IgD-negative memory B cell (primary cell): ENCODE results near the gene ARVCF. TPM values are rescaled to one million over a fixed set of nuclear protein-coding genes. Genes with fewer than 3 reads are reported as not detected.

ENCODE experiments used
- H3K27ac Mint-ChIP-seq, 3 donors: one replicate each; pipeline ENCODE4 v1.8.0; 2020 to 2022; ENCODE audit warnings: mild to moderate bottlenecking in 3 of 3, mixed read lengths in 3 of 3, moderate library complexity in 1 of 3
- H3K27me3 Mint-ChIP-seq: one replicate; pipeline ENCODE4 v1.8.0; 2021; ENCODE audit warnings: mixed read lengths
- H3K36me3 Mint-ChIP-seq: one replicate; pipeline ENCODE4 v1.8.0; 2020; ENCODE audit warnings: mild to moderate bottlenecking, mixed read lengths
- H3K4me1 Mint-ChIP-seq, 3 donors: one replicate each; pipeline ENCODE4 v1.8.0; 2020 to 2022; ENCODE audit warnings: mixed read lengths in 3 of 3, mild to moderate bottlenecking in 1 of 3
- H3K4me3 Mint-ChIP-seq, 4 donors: one replicate each; pipeline ENCODE4 v1.8.0; 2020 to 2022; ENCODE audit warnings: mild to moderate bottlenecking in 4 of 4, mixed read lengths in 4 of 4, moderate library complexity in 3 of 4
- H3K9me3 Mint-ChIP-seq, 3 donors: one replicate each; pipeline ENCODE4 v1.8.0; 2020 to 2021; ENCODE audit warnings: mixed read lengths in 3 of 3, mild to moderate bottlenecking in 1 of 3
- polyA plus RNA-seq: library from polyadenylated mRNA; unstranded; fragments of 300-500 nt; fragmentation: Illumina TruSeq; gene quantifications from one replicate; pipeline ENCODE4 v1.2.3, GENCODE V29; 2021

Gene ARVCF
- polyA plus RNA-seq, 1 donor from 2014 or later: 0.16 TPM

DNA sequence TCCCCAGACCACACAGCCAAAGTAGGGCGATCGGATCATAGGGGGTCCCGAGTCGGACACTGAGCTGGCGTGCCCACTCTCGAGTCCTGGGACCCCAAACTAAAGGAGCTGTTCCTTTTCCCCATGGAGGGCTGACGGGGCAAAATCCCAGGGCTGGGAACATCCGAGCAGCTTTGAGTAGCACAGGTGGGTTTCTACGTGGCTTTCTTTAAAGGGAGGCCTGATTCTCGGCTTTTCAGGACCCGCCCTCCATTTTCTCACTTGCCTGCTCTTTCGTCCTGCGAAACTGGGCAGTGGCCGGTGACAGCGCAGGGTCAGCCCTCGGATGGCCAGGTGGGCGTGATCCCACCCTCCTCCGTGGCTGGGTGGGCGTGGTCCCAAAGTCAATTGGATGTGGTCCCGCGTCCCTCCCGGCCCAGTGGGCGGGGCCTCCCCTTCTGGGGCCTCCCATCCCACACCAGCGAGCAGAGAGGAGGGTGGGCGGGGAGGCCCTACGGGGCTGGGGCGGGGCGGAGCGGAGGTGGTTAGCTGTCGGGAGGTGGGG, 57.5 kb downstream of the ARVCF start:
- no peaks in the 10 kb centered on the region for H3K9me3 Mint-ChIP-seq
- no peak overlapping the region for H3K27ac Mint-ChIP-seq
- peaks cover 0 to 4% (median 2%) of the 10 kb centered on the region in 3 donors for H3K4me1 Mint-ChIP-seq
- H3K27me3 Mint-ChIP-seq: no peaks in the 10 kb centered on the region
- no peaks in the 10 kb centered on the region for H3K36me3 Mint-ChIP-seq
- H3K4me3 Mint-ChIP-seq: no peak overlapping the region

DNA sequence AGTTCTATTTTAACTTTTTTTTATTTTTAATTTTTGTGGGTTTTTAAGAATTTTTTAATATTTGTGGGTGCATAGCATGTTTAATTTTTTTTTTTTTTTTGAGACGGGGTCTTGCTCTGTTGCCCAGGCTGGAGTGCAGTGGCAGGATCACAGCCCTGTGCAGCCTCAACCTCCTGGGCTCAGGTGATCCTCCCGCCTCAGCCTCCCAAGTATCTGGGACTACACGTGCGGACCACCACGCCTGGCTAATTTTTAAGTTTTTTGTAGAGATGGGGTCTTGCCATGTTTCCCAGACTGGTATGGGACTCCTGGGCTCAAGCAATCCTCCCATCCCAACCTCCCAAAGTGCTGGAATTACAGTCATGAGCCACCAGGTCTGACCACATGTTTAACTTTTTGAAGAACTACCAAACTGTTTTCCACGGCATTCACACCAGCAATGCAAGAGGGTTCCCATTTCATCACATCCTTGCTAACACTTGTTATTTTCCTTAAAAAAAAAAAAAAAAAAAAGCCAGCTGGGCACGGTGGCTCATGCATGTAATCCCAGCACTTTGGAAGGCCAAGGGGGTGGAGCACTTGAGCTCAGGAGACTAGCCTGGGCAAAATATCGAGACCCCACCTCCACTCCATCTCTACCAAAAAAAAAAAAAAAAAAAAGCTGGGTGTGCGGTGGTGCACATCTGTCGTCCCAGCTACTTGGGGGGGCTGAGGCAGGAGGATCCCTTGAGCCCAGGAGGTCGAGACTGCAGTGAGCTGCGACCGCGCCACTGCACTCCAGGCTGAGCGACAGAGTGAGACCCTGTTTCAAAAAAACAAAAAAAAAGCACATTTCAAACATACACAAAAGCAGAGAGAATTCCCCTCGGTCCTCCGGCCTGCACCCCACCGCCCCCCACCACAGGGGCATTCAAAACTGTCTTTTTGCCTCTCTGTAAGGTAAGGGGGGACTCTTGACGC, 58.3 kb downstream of the ARVCF start:
- no peak overlapping the region for H3K4me3 Mint-ChIP-seq
- no peaks in the 10 kb centered on the region for H3K27me3 Mint-ChIP-seq
- H3K36me3 Mint-ChIP-seq: no peaks in the 10 kb centered on the region
- no peaks in the 10 kb centered on the region for H3K9me3 Mint-ChIP-seq
- H3K27ac Mint-ChIP-seq: no peak overlapping the region
- peaks cover 5 to 7% (median 5%) of the 10 kb centered on the region in 3 donors for H3K4me1 Mint-ChIP-seq

DNA sequence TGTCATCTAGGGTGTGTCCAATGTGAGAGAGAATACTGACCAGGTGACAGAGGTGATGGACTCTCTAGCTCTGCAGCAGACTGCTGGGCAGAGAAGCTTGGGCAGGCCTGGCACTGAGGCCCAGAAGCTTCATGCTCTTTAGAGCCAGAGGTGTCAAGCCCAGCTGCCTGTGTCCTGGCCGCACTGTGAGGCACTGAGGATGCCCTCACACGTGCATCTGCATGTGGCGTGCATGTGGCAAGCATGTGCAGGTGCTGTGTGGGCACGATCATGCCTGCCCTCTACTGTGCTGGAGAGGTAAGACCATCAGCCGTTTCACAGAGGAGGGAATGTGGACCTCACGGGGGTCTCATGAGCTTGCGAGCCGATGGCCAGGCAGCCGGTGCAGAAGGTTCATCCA, 59.2 kb downstream of the ARVCF start:
- H3K36me3 Mint-ChIP-seq: no peaks in the 10 kb centered on the region
- H3K27ac Mint-ChIP-seq: no peak overlapping the region
- no peaks in the 10 kb centered on the region for H3K27me3 Mint-ChIP-seq
- H3K4me1 Mint-ChIP-seq: peaks cover 4 to 7% (median 5%) of the 10 kb centered on the region in 3 donors
- H3K4me3 Mint-ChIP-seq: no peak overlapping the region
- H3K9me3 Mint-ChIP-seq: no peaks in the 10 kb centered on the region

DNA sequence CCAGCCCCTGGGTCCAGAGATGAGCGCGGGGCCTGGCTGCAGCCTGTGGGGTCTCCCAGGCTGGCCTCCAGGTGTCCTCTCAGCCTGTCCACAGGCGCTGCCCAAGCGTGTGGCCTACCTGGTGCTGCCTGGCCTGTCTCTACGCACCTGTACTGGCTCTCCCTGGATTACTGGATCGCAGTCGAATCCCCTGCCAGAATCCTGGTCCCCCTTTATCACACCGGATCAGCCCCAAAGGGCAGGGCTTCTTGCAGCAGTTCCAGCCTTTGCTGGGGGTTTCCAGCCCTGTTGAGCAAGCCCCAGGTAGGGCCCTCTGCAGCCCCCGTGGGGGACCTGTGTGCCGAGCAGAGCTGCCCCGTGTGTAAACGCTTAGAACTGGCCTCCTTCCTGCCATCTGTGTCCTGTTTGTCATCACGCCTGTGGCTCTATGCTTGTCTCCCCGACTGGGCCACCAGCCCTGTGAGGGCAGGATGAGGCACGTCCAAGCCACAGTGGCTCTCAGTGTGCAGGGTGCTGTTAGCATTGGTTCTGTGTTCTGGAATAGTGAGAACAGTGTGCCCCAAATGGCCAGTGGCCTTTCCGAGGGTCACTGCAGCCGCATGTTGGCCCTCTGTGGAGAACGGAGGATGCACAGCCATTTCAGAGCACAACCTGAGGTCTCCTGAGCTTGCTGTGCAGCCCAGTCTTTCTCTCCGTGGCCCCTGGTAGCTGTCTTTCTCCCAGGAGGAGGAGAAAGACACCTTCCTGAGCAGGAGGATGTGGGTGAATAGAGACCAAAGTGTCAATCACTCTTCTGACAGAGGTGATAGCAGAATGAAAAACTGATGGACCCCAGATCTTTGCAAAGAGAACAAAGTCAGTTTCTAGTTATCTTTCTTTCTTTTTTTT, 61.1 kb downstream of the ARVCF start:
- no peaks in the 10 kb centered on the region for H3K36me3 Mint-ChIP-seq
- H3K4me3 Mint-ChIP-seq: no peak overlapping the region
- no peak overlapping the region for H3K27ac Mint-ChIP-seq
- peaks cover 3 to 7% (median 5%) of the 10 kb centered on the region in 3 donors for H3K4me1 Mint-ChIP-seq
- no peaks in the 10 kb centered on the region for H3K9me3 Mint-ChIP-seq
- H3K27me3 Mint-ChIP-seq: no peaks in the 10 kb centered on the region

DNA sequence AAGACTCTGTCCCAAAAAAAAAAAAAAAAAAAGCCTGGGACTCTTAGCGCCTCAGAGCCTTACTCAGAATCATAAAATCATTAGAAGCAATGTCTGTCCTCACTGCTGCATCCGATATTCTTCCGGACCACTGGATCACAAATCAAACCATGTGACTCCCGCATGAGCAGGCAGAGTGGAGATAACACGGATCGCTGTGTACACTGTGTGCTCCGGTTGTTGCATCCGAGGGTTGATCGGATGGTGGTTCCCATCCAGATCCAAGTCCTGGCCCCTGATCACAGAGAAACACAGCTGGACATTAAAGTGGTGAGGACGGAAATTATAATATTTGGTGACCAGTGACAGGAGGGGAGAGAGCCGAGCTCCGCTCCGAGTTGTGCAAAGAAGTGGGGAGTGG, 65.3 kb downstream of the ARVCF start:
- Mint-ChIP-seq H3K4me3 (no peak overlapping the region), H3K4me1 (peaks cover 13 to 18% (median 14%) of the 10 kb centered on the region in 3 donors), H3K9me3 (no peaks in the 10 kb centered on the region), H3K27me3 (no peaks in the 10 kb centered on the region), H3K36me3 (no peaks in the 10 kb centered on the region), H3K27ac (no peak overlapping the region)

DNA sequence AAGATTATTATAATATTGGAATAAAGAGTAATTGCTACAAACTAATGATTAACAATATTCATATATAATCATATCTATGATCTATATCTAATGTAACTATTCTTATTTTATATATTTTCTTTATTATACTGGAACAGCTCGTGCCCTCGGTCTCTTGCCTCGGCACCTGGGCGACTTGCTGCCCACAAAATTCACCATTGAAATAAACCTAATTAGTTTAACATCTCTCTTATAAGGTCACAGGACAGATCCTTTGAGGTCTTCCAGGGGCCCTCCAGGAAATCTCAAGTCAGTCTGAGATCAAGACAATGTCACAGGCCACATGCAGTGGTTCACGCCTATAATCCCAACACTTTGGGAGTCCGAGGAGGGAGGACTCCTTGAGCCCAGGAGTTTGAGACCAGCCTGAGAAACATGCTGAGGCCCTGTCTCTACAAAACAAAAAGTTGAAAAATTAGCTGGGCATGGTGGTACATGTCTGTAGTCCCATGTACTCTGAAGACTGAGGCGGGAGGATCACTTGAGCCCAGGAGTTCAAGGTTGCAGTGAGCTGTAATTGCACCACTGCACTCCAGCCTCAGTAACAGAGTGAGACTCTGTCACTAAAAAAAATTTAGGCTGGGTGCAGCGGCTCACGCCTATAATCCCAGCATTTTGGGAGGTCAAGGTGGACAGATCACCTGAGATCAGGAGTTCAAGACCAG, 68.4 kb downstream of the ARVCF start:
- peaks cover 16 to 29% (median 20%) of the 10 kb centered on the region in 3 donors for H3K4me1 Mint-ChIP-seq
- H3K4me3 Mint-ChIP-seq: no peak overlapping the region
- no peaks in the 10 kb centered on the region for H3K36me3 Mint-ChIP-seq
- no peak overlapping the region for H3K27ac Mint-ChIP-seq
- H3K9me3 Mint-ChIP-seq: no peaks in the 10 kb centered on the region
- no peaks in the 10 kb centered on the region for H3K27me3 Mint-ChIP-seq

DNA sequence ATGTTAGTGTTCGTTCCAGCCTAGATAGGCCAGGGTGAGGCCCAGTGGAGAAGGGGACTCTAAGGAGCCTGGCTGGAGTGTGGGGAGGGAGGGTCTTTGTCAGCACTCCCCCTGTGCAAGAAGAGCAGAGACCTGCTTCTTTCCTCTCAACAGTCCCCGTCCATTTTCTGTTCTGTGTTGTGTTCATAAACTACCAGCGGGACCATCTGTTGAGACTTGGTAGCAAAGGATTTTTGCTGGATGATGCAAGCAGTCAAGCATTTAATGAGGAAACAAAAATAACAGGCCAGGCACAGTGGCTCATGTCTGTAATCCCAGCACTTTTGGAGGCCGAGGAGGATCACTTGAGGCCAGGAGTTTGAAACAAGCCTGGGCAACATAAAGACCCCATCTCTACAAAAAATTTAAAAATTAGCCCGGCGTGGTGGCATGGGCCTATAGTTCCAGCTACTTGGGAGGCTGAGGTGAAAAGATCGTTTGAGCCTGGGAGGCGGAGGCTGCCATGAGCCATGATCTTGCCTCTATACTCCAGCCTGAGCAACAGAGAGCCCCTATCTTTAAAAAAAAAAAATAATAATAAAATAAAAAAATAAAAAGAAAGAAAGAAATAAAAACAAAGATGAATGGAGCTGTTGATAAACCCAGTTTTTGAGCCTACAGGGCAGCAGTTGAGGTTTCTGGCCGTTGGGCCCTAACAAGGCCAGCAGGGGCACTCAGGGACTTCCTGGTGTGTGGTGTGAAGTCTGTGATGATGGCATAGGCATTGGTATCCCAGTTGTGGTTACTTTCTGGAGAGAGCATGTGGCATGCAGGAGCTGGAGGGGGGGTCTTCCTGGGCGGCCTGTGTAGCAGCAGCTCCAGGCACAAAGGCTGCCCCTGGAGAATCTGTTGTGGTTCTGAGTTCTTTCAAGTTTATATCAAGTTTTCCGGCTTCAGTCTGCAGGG, 73.3 kb downstream of the ARVCF start:
- Mint-ChIP-seq H3K27ac (peak overlapping the region; percentile 90 to 96 (median 92)), H3K27me3 (no peaks in the 10 kb centered on the region), H3K36me3 (no peaks in the 10 kb centered on the region), H3K9me3 (no peaks in the 10 kb centered on the region), H3K4me3 (peak overlapping the region; percentile 85 to 97 (median 95)), H3K4me1 (peaks cover 28 to 40% (median 37%) of the 10 kb centered on the region in 3 donors)

DNA sequence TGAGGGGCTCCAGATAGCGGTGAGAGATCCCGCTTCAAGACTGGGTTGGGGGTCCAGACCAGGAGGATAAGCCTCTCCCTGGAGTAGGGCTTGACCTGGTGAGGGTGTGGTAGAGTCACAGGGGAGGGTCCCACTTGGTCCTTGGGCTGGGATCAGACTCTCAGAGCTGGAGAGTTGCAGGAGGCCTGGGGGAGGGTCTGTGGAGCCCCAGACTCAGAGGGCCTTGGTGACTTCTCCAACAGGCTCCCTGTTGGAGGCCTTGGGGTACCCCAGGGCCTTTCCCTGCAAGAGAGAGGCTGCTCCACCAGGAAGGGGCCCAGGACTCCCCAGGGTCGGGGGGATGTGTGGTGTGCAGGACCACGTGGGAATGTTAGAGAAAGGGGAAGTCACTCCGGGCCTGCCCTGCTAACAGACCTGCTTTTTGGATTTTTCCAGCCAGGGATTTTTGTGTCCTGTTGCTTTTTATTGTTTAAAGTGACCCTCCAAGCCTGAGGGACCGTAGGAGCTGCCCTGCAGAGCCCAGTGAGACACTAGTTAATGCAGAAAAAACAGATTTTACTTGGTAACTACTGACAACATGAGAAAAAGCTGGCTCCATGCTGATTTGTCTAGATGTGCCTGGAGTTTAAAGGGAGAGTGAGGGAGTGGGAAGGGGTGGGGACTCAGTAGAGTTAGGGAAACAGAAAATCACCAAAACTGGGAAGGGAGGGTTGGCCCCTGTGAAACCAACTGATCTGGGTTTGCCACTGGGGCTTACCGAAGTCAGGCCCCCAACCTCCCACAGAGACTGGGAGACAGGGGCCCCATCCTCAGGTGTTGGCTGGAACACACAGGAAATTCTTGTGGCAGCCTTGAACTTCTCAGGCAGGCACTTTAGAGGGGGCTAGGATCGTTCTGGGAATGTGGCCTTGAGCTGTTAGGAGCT, 74.2 kb downstream of the ARVCF start:
- H3K9me3 Mint-ChIP-seq: no peaks in the 10 kb centered on the region
- peaks cover 24 to 36% (median 36%) of the 10 kb centered on the region in 3 donors for H3K4me1 Mint-ChIP-seq
- peak overlapping the region; percentile 85 to 97 (median 95) for H3K4me3 Mint-ChIP-seq
- peaks cover 3% of the 10 kb centered on the region for H3K36me3 Mint-ChIP-seq
- H3K27me3 Mint-ChIP-seq: no peaks in the 10 kb centered on the region
- H3K27ac Mint-ChIP-seq: peak overlapping the region; percentile 90 to 96 (median 92)

DNA sequence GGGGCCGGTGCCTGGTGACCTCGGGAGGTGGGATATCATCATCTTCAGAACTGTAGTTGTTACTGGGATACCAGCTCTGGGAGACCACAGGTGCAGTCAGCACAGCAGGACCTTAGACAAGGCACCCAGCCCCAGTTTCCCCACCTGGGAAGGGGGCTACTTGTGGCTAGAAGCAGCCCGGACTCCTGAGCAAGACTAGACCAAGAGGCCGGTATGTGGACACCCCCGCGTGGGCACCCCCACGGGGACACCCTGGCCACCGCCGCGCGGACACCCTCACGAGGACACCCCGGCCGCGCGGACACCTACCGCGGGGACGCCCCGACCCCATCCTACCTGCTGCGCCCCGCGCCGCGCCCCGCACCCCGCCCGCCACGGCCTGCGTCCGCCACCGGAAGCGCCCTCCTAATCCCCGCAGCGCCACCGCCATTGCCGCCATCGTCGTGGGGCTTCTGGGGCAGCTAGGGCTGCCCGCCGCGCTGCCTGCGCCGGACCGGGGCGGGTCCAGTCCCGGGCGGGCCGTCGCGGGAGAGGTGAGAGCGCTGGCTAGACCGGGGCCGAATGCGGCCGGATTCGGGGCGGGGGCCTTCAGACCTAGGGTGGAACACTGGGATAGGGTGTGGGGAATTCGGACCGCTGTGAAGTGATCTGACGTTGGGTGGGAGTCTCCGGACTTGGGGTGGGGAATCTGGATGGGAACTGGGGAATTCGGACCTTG, 75.1 kb downstream of the ARVCF start, which contains the start of the genes COMT and TXNRD2:
Gene COMT (plus strand): TSS at position 408 of the 718 bp plus-strand sequence. CDS start 20,755 bp downstream, outside the sequence.
Gene TXNRD2 (minus strand): TSS at position 454 of the 718 bp plus-strand sequence. CDS start 15 bp downstream, at position 439.
- no peaks in the 10 kb centered on the region for H3K27me3 Mint-ChIP-seq
- peaks cover 7% of the 10 kb centered on the region for H3K36me3 Mint-ChIP-seq
- peaks cover 19 to 32% (median 29%) of the 10 kb centered on the region in 3 donors for H3K4me1 Mint-ChIP-seq
- peak within 1 kb of the TSS; percentile 85 to 97 (median 95) for H3K4me3 Mint-ChIP-seq
- peak within 1 kb of the TSS; percentile 90 to 96 (median 92) for H3K27ac Mint-ChIP-seq
- peaks cover 0 to 3% (median 2%) of the 10 kb centered on the region in 3 donors for H3K9me3 Mint-ChIP-seq

DNA sequence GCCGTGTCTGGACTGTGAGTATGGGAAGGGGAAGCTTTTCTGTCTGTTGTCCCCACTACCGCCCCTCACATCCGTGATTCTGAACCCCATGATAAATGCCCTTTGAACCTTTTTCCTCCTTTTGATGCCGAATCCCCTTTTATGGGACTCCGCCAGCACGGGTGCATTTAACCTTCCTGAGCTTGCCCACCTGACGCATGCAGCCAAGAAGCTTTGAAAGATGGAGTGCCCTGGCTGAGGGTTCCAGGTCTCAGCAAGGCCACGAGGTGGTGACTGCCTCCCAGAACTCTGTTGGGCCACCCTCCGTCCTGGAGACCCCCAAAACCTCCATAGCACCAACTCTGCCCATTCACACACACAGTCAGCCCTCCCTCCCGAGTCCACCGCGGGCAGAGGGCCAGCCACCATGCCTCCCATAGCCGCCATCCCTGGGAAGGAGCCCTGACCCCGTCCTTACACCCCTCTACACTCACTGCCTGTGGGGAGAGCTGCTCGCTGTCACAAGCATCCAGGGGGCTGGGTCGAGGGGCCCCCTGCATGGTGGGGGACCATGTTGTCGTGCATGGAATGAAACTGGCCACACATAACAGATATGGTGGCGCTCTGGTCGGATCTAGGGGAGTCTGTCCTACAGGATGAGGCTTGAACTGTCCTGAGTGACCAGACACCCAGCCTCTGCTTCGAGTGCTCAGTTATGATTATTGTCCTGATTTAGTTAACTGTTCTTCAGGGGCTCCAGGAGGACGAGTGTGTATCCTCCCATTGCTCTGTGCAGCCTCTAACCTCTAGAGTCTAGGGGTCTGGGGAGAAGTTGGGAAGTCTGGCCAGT, 75.9 kb downstream of the ARVCF start:
- Mint-ChIP-seq H3K36me3 (peaks cover 10% of the 10 kb centered on the region), H3K27me3 (no peaks in the 10 kb centered on the region), H3K27ac (peak overlapping the region in 2 of 3 donors; percentile 90 to 96), H3K4me1 (peaks cover 19 to 30% (median 25%) of the 10 kb centered on the region in 3 donors), H3K4me3 (peak overlapping the region; percentile 85 to 97 (median 95)), H3K9me3 (peaks cover under 1 to 10% (median 3%) of the 10 kb centered on the region in 3 donors)
